ENCODE measurements around the gene TCF4.
A peak's percentile ranks its signal among the peaks of the same experiment; 100 is the strongest.

Gene TCF4

DNA sequence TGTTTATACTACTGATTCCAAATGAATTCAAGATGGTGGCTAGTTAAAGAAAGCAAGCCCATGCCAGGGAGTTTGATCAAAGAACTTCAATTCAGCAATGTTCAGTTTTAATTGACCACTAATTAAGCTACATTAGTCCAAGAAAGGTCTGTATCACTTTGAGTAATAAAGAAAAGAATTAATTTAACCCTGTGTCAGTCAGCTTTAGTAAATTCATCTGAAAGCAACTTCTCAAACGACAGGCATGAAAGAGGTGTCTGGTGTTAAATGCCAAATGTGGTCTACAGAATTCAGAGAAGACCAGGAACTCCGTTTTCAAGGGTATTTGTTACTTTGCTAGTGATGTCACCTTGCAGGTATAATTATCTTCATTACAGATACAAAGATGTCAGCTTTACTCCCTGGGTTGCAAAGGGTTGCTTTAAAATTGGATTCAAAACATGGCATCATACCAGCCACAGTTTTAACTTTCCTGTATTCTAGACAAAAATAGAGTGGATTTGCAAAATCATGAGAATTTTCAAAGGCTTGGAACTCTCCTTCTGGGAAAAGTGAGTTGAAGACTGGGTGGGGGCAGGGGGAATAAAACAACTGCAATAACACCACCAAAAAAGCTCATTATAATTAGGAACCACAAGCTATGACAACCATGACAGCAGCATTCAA is 281.5 kb downstream of the TCF4 start:
- no peaks in the 10 kb centered on the region for H3K27me3 Mint-ChIP-seq (ENCODE audit: low read depth, poor library complexity)
- H3K4me1 Mint-ChIP-seq: peaks cover 50% of the 10 kb centered on the region
- H3K27ac Mint-ChIP-seq: no peak overlapping the region
- H3K9me3 Mint-ChIP-seq: no peaks in the 10 kb centered on the region
- H3K4me3 Mint-ChIP-seq: no peak overlapping the region
- DNase-seq: no peak
- H3K36me3 Mint-ChIP-seq (ENCODE audit: low read depth): no peaks in the 10 kb centered on the region
- TF ChIP-seq, protein P1, sequence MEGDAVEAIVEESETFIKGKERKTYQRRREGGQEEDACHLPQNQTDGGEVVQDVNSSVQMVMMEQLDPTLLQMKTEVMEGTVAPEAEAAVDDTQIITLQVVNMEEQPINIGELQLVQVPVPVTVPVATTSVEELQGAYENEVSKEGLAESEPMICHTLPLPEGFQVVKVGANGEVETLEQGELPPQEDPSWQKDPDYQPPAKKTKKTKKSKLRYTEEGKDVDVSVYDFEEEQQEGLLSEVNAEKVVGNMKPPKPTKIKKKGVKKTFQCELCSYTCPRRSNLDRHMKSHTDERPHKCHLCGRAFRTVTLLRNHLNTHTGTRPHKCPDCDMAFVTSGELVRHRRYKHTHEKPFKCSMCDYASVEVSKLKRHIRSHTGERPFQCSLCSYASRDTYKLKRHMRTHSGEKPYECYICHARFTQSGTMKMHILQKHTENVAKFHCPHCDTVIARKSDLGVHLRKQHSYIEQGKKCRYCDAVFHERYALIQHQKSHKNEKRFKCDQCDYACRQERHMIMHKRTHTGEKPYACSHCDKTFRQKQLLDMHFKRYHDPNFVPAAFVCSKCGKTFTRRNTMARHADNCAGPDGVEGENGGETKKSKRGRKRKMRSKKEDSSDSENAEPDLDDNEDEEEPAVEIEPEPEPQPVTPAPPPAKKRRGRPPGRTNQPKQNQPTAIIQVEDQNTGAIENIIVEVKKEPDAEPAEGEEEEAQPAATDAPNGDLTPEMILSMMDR (IDR thresholded peaks at IDR 0.05): no peak

DNA sequence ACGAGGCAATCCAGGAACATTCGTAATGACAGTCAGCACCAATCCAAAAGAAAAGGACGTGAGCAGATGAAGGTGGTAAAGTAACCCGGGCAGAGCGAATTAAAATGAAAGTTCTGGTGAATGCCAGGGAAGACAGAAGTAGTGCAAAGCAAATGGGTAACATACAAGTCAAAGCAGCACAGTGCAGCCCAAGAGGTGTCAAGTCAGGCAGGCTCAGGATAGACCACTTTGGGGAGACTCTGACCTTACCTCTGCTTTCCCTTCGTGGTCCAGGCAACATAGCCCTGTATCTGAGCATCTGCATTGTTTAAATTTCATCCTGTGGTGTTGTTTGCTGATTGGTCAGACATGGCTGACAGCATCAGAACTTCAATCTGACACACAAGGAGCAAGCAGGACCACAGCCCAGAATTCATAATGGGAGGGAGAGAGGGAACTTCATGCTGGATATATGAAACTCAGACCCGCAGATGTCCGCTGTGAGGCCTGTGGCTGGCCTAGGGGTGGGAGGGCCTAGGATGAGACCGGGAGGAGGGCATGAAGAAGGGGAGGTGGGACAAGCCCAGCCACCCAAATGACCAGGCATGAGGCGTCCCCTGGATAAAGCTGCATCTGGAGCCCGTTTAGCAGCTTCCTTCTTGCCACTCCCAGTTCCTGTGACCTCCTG is 285.7 kb downstream of the TCF4 start:
- Mint-ChIP-seq H3K9me3 (no peaks in the 10 kb centered on the region), H3K36me3 (ENCODE audit: low read depth) (no peaks in the 10 kb centered on the region), H3K27ac (peak overlapping the region; percentile 95), H3K4me3 (peak overlapping the region; percentile 27), H3K4me1 (peaks cover 75% of the 10 kb centered on the region), H3K27me3 (ENCODE audit: low read depth, poor library complexity) (no peaks in the 10 kb centered on the region)
- no peak for DNase-seq
- TF ChIP-seq, protein P1 (IDR thresholded peaks at IDR 0.05): no peak

DNA sequence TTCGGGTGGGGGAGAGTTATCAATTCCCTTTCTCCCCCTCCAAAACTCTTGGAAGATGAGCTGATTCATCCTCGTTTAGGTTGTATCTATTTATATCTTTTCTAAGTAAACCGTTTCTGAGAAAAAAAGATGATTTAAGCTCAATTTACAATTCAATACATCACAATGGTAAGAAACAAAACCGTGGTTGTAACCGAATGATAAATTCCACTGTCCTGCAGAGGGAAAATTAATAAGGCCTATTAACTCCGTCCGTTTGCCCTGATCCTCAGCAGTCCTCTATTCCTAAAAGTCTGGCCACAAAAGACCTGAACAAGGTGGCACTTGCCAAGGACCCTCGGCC is 286.2 kb downstream of the TCF4 start:
- H3K4me3 Mint-ChIP-seq: peak overlapping the region; percentile 27
- no peaks in the 10 kb centered on the region for H3K27me3 Mint-ChIP-seq (ENCODE audit: low read depth, poor library complexity)
- H3K36me3 Mint-ChIP-seq (ENCODE audit: low read depth): no peaks in the 10 kb centered on the region
- DNase-seq: no peak
- TF ChIP-seq, protein P1 (IDR thresholded peaks at IDR 0.05): no peak
- H3K27ac Mint-ChIP-seq: peak overlapping the region; percentile 95
- peaks cover 78% of the 10 kb centered on the region for H3K4me1 Mint-ChIP-seq
- H3K9me3 Mint-ChIP-seq: no peaks in the 10 kb centered on the region

DNA sequence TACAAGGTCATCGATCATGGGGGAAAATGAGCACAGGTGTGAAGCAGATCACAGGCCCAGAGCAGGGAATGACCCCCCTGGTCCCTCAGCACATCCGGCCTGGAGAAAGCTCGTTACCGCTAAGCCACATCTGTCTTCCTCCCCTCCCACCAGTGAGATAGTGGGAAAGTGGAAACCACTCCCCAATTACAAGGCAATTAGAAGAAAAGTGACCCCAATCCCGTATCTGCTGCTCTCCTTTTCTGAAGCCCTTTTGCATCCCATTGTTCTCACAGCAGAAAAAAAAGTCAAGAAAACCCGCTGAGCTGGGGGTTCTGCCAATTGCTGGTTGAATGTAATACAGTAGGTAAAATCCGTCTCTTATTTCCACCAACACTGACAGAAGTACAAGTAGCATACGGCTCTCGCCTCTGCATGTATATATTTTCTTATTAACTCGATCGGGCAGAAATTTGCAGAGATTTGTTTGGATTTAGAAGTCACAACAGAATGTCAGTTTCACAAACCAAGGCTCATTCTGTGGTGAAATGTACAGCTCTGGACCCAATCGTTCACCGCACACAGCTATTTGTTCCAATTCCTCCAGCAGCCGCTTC is 287.0 kb downstream of the TCF4 start:
- Mint-ChIP-seq H3K27ac (peak overlapping the region; percentile 96), H3K4me1 (peaks cover 86% of the 10 kb centered on the region), H3K4me3 (peak overlapping the region; percentile 58)

DNA sequence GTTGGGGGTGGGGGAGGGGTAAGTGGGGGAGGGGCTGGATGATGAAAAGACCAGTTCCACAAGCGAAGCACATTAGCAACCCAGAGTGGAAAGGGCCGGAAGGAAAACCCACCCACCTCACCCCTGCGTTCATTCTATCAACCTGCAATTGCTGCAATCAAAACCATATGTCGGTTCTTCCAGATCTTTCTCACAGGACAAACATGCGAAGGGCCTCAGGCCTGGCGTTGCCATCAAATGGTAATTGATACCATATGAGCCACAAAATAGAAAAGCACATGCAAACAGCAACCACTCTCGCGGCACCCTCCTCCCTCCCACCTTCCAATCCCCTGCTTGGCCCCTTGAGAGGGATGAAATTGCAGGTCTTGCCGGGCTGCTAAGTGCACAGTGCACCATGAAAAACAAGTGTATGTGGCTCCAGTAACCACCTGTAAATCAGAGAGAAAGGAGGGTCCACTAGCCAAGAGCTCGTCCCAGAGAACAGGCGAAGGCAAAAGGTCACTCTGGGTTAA is 287.5 kb downstream of the TCF4 start:
- Mint-ChIP-seq H3K27me3 (ENCODE audit: low read depth, poor library complexity) (no peaks in the 10 kb centered on the region), H3K4me3 (peak overlapping the region; percentile 58), H3K4me1 (peaks cover 83% of the 10 kb centered on the region), H3K36me3 (ENCODE audit: low read depth) (peaks cover 4% of the 10 kb centered on the region), H3K27ac (peak overlapping the region; percentile 96), H3K9me3 (no peaks in the 10 kb centered on the region)
- TF ChIP-seq, protein P1 (IDR thresholded peaks at IDR 0.05): no peak
- peak; percentile 47 for DNase-seq

More for the DNA sequence above, 287.0 kb downstream of the TCF4 start:
- Mint-ChIP-seq H3K27me3 (ENCODE audit: low read depth, poor library complexity) (no peaks in the 10 kb centered on the region), H3K9me3 (no peaks in the 10 kb centered on the region), H3K36me3 (ENCODE audit: low read depth) (no peaks in the 10 kb centered on the region)
- DNase-seq: no peak
- TF ChIP-seq, protein P1 (IDR thresholded peaks at IDR 0.05): no peak
